Endothelial cell of umbilical vein (primary cell): ENCODE results near the gene MYCL. TPM values are rescaled to one million over a fixed set of nuclear protein-coding genes. Genes with fewer than 3 reads are reported as not detected.

Source experiments
- Bru-seq: library from RNA; stranded (reverse); fragments of 400-500 nt; gene quantifications from one replicate; lab custom pipeline; 2021; lab: Mats Ljungman, UMichigan
- BruChase-seq, 2 experiments: library from RNA; stranded (reverse); fragments of 400-500 nt; gene quantifications; one replicate each; lab custom pipeline; 2021; lab: Mats Ljungman, UMichigan
- BruUV-seq: library from RNA; stranded (reverse); fragments of 400-500 nt; replicated peaks from 2 replicates; lab custom pipeline; 2021; lab: Mats Ljungman, UMichigan
- CTCF ChIA-PET: fragments of 300-600, 350-600 bp; sonication (Branson Sonifier 250); formaldehyde crosslinking; loops from one replicate; lab custom pipeline; 2021; ENCODE audit warnings: antibody characterized with exemption, inconsistent platforms; lab: Charles Lee
- POLR2A ChIA-PET: fragments of 300-600, 350-600 bp; sonication (Branson Sonifier 250); formaldehyde crosslinking; loops from one replicate; lab custom pipeline; 2021; ENCODE audit warnings: antibody characterized with exemption, inconsistent platforms; lab: Charles Lee
- DNase-seq: peaks from one replicate; pipeline ENCODE4 v3.0.0-alpha.2; 2011; ENCODE audit warnings: low read depth, low spot score
- FAIRE-seq: peaks from 2 replicates; lab custom pipeline; 2011; peaks lifted over from hg19 to GRCh38; lab: Jason Lieb, UNC
- H2AFZ ChIP-seq: 2 replicates; pipeline ENCODE4 v1.6.0; 2012; ENCODE audit warnings: low read depth, low read length, control low read depth, inconsistent platforms
- H3K27ac ChIP-seq: 2 replicates; pipeline ENCODE4 v1.5.1; 2011; ENCODE audit warnings: low read depth, mild to moderate bottlenecking, control low read depth, low read length, moderate library complexity; ENCODE audit not compliant: insufficient read depth
- H3K27me3 ChIP-seq, 2 experiments: 2 replicates each; pipeline versions ENCODE4 v1.6.0 to v1.6.1; 2011; ENCODE audit warnings: low read length in 2 of 2, mixed read lengths in 1 of 2; ENCODE audit not compliant: control insufficient read depth in 2 of 2, insufficient read depth in 2 of 2
- H3K36me3 ChIP-seq, 2 experiments: 2 replicates in 1 of 2; 3 replicates in 1 of 2; pipeline ENCODE4 v1.5.1; 2011; ENCODE audit warnings: low read length in 2 of 2, mild to moderate bottlenecking in 1 of 2, moderate library complexity in 1 of 2; ENCODE audit not compliant: control insufficient read depth in 2 of 2, insufficient read depth in 2 of 2; ENCODE audit errors: extremely low read depth in 1 of 2
- H3K4me1 ChIP-seq: 3 replicates; pipeline ENCODE4 v1.5.1; 2011; ENCODE audit warnings: mild to moderate bottlenecking, low read length; ENCODE audit not compliant: control insufficient read depth, insufficient read depth; ENCODE audit errors: extremely low read depth
- H3K4me2 ChIP-seq: 2 replicates; pipeline ENCODE4 v1.6.1; 2011; ENCODE audit warnings: low read length, control low read depth, mixed read lengths; ENCODE audit not compliant: insufficient read depth
- H3K4me3 ChIP-seq, 3 experiments: fragments of 200-600 bp in 1 of 3; sonication (generic), shearing (Covaris generic) in 1 of 3; replicated peaks in 1 of 3; 2 replicates each; pipeline ENCODE4 v1.5.1; 2011 to 2016; ENCODE audit warnings: control low read depth in 3 of 3, low read length in 3 of 3, mild to moderate bottlenecking in 2 of 3, inconsistent platforms in 1 of 3, low read depth in 1 of 3, moderate library complexity in 1 of 3; ENCODE audit not compliant: insufficient read depth in 1 of 3
- H3K79me2 ChIP-seq: 2 replicates; pipeline ENCODE4 v1.6.0; 2012; ENCODE audit warnings: low read length, inconsistent platforms; ENCODE audit not compliant: control insufficient read depth, insufficient read depth
- H3K9ac ChIP-seq: replicated peaks from 2 replicates; pipeline ENCODE3; 2011; ENCODE audit warnings: low read length, control low read depth; ENCODE audit not compliant: insufficient read depth; ENCODE audit errors: extremely low read depth
- H3K9me1 ChIP-seq: replicated peaks from 3 replicates; pipeline ENCODE4 v1.6.0; 2011; ENCODE audit warnings: mild to moderate bottlenecking, low read length; ENCODE audit not compliant: control insufficient read depth, insufficient read depth; ENCODE audit errors: extremely low read depth
- H3K9me3 ChIP-seq: replicated peaks from 2 replicates; pipeline ENCODE4 v1.5.1; 2012; ENCODE audit warnings: low read length, inconsistent platforms; ENCODE audit not compliant: control insufficient read depth, insufficient read depth
- H4K20me1 ChIP-seq: replicated peaks from 2 replicates; pipeline ENCODE3; 2011; ENCODE audit warnings: mild to moderate bottlenecking, low read length; ENCODE audit not compliant: control insufficient read depth, insufficient read depth; ENCODE audit errors: extremely low read depth
- CTCF ChIP-seq, 2 donors: IDR thresholded peaks; 1 replicate in 1 of 2; 2 replicates in 1 of 2; pipeline ENCODE4 v1.5.1; 2011; ENCODE audit warnings: low read length in 2 of 2, mild to moderate bottlenecking in 2 of 2, moderate library complexity in 2 of 2, control low read depth in 1 of 2, inconsistent platforms in 1 of 2, low read depth in 1 of 2; ENCODE audit not compliant: insufficient read depth in 1 of 2; ENCODE audit errors: extremely low read depth in 1 of 2
- EZH2 ChIP-seq: IDR thresholded peaks from 2 replicates; pipeline ENCODE4 v1.6.1; 2012; ENCODE audit warnings: borderline replicate concordance, low read depth, mild to moderate bottlenecking, moderate library complexity, low read length, inconsistent platforms; ENCODE audit not compliant: severe bottlenecking
- JUN ChIP-seq: IDR thresholded peaks from 2 replicates; pipeline ENCODE4 v1.6.1; 2011; ENCODE audit warnings: borderline replicate concordance, low read depth; ENCODE audit not compliant: insufficient read length, insufficient read depth
- MAX ChIP-seq: IDR thresholded peaks from 2 replicates; pipeline ENCODE4 v1.6.1; 2011; ENCODE audit not compliant: insufficient read depth, insufficient read length
- MYC ChIP-seq: IDR thresholded peaks from one replicate; pipeline ENCODE4 v1.6.1; 2011; ENCODE audit warnings: mild to moderate bottlenecking, low read depth, low read length
- POLR2A ChIP-seq: IDR thresholded peaks from 2 replicates; pipeline ENCODE4 v1.6.1; 2012; ENCODE audit warnings: low read depth, mild to moderate bottlenecking, control low read depth, low read length
- POLR2AphosphoS5 ChIP-seq: IDR thresholded peaks from 2 replicates; pipeline ENCODE4 v1.6.1; 2012; ENCODE audit warnings: low read depth, mild to moderate bottlenecking, control low read depth, low read length, moderate library complexity; ENCODE audit not compliant: insufficient read depth
- dilution Hi-C: fragments of 300-500 bp; cut with MboI; formaldehyde crosslinking; loops from one replicate; pipeline ENCODE4 v1.15.0; 2019; ENCODE audit warnings: low sequenced_read_pairs; ENCODE audit not compliant: extremely low pct_ligation_motif_present
- intact Hi-C: fragments of 100-400 bp; cut with micrococcal nuclease; formaldehyde crosslinking; loops from one replicate; pipeline ENCODE4 v1.10.0; 2022
- long read RNA-seq: library from polyadenylated mRNA; stranded (forward); transcript quantifications from one replicate; pipeline ENCODE4 v2.0.0, GENCODE V29; 2021
- polyA minus RNA-seq, 3 experiments: library from RNA; depleted of rRNA, polyadenylated mRNA; stranded (reverse); fragments of >200 nt; gene quantifications; 1 replicate in 1 of 3; 2 replicates in 2 of 3; pipeline ENCODE4 v1.2.3, GENCODE V29; 2011
- polyA plus RNA-seq, 4 experiments: library from polyadenylated mRNA; depleted of rRNA in 3 of 4; stranded (reverse) in 3 of 4; unstranded in 1 of 4; fragments of >200 nt; gene quantifications; 2 replicates each; pipeline versions ENCODE4 v1.2.1 to v1.2.3, GENCODE V29; 2011 to 2012; ENCODE audit warnings: missing spikeins in 1 of 4
- total RNA-seq: library from RNA; stranded (reverse); gene quantifications from 2 replicates; pipeline ENCODE4 v1.2.3, GENCODE V29; 2021

Gene MYCL
- 1.4 and 2.1 TPM in 2 replicates for total RNA-seq
- 1.3 and 1.5 TPM in 2 replicates for polyA plus RNA-seq
- polyA plus RNA-seq (2011; cell fraction: cytosol; rRNA removed): 1.2 and 1.6 TPM in 2 replicates
- 0.62 and 0.92 TPM in 2 replicates for polyA plus RNA-seq (2011; cell fraction: nucleus; rRNA removed)
- 1.2 and 1.4 TPM in 2 replicates for polyA plus RNA-seq (2012)
- polyA minus RNA-seq: 0.98 and 1.00 TPM in 2 replicates
- 4.2 TPM for polyA minus RNA-seq (2011; cell fraction: cytosol; rRNA and poly(A)+ RNA removed)
- polyA minus RNA-seq (2011; cell fraction: nucleus; rRNA and poly(A)+ RNA removed): 1.1 and 1.6 TPM in 2 replicates
- percentile 26 among the genes with signal in this experiment for Bru-seq, nascent RNA
- BruChase-seq, experiment 1, labeled RNA remaining after a 6-hour chase: percentile 25 among the genes with signal in this experiment
- percentile 31 among the genes with signal in this experiment for BruChase-seq, experiment 2, labeled RNA remaining after a 2-hour chase
- long read RNA-seq, partial matches to known transcripts: 0 of 4 reads
- long read RNA-seq, other reads (novel, unspliced or antisense): 2 of 4 reads

- dilution Hi-C loops: no loop called here
- no peak within 1 kb of the TSS for H3K27ac ChIP-seq
- no peaks in the 10 kb centered on the region for H3K9me1 ChIP-seq
- ChIA-PET CTCF (interaction anchor here (0.6 to 2.9 kb wide), 45 partner anchors 9 to 525 kb away, joined by 3 to 102 read pairs (median 4); partner anchors contain the start of genes MFSD2A and TRIT1), POLR2A (no interaction called here)
- no peaks in the 10 kb centered on the region for H3K9me3 ChIP-seq
- peak within 1 kb of the TSS; percentile 84 for H2AFZ ChIP-seq
- DNase-seq: peak; percentile 67
- BruUV-seq: no TSS peak
- peak within 1 kb of the TSS; percentile 36 to 62 (median 46) for H3K4me3 ChIP-seq
- peak; percentile 38 for TF ChIP-seq EZH2
- no peak for TF ChIP-seq POLR2A
- TF ChIP-seq JUN: no peak
- TF ChIP-seq MAX: no peak
- TF ChIP-seq POLR2AphosphoS5: peak; percentile 19
- no peak for TF ChIP-seq MYC
- peak; percentile 60 to 83 for TF ChIP-seq CTCF (IDR thresholded peaks at IDR 0.05; ENCODE audit: extremely low read depth in 1 of 2, insufficient read depth in 1 of 2, low read depth in 1 of 2, low read length in 2 of 2)
- no peaks in the 10 kb centered on the region for H3K36me3 ChIP-seq
- FAIRE-seq: peak; percentile 46
- H4K20me1 ChIP-seq: no peaks in the 10 kb centered on the region
- H3K4me2 ChIP-seq: peak within 1 kb of the TSS; percentile 83
- intact Hi-C loops: loop anchor here (1.0 to 5.0 kb wide), 7 partner anchors 10 to 130 kb away; partner anchors contain the start of gene MFSD2A
- peaks cover 14% of the 10 kb centered on the region for H3K4me1 ChIP-seq
- no peaks in the 10 kb centered on the region for H3K79me2 ChIP-seq
- peaks cover 13 to 20% of the 10 kb centered on the region in 2 experiments for H3K27me3 ChIP-seq
- peak within 1 kb of the TSS; percentile 5 for H3K9ac ChIP-seq
These were observed at the start of gene MYCL for GRCh38 chr1:39901714-39902459. Gene MYCL, minus strand, starts transcription at chr1:39901917. Its CDS starts 483 bp downstream, at chr1:39901434.
